Peyer's patch (tissue), 4 donors: ENCODE results near the gene CHKA. TPM values are rescaled to one million over a fixed set of nuclear protein-coding genes. Genes with fewer than 3 reads are reported as not detected.

Experiments used
- DNase-seq, 3 donors: peaks; one replicate each; pipeline ENCODE4 v3.0.0-alpha.2; 2017 to 2019
- H3K27ac ChIP-seq, 4 donors: fragments of 200-600 bp; sonication (generic); one replicate each; pipeline ENCODE4 v1.5.1; 2016 to 2019
- H3K27me3 ChIP-seq, 2 donors: fragments of 200-600 bp; sonication (generic); one replicate each; pipeline ENCODE4 v1.5.1; 2019
- H3K36me3 ChIP-seq, 3 donors: fragments of 200-600 bp; sonication (generic); one replicate each; pipeline ENCODE4 v1.5.1; 2016 to 2019
- H3K4me1 ChIP-seq, 4 donors: fragments of 200-600 bp; sonication (generic); one replicate each; pipeline ENCODE4 v1.5.1; 2016 to 2019
- H3K4me3 ChIP-seq, 4 donors: fragments of 200-600 bp; sonication (generic); 1 replicate in 3 of 4; 2 replicates in 1 of 4; pipeline ENCODE4 v1.5.1; 2016 to 2019; ENCODE audit warnings: mild to moderate bottlenecking in 1 of 4
- H3K9me3 ChIP-seq, 4 donors: fragments of 200-600 bp; sonication (generic); one replicate each; pipeline ENCODE4 v1.5.1; 2016 to 2019; ENCODE audit warnings: mild to moderate bottlenecking in 1 of 4
- CTCF ChIP-seq, 6 experiments: fragments of 450-650 bp in 4 of 6; fragments of 200-600 bp in 2 of 6; sonication (generic) in 1 of 6; IDR thresholded peaks; one replicate each; pipeline ENCODE4 v1.5.1; 2017 to 2019; ENCODE audit warnings: antibody characterized with exemption in 6 of 6, mild to moderate bottlenecking in 3 of 6, moderate library complexity in 1 of 6
- POLR2A ChIP-seq, 2 donors: fragments of 450-650 bp; IDR thresholded peaks; one replicate each; pipeline ENCODE4 v1.5.1; 2017; ENCODE audit warnings: antibody characterized with exemption in 2 of 2, mild to moderate bottlenecking in 2 of 2, moderate library complexity in 2 of 2
- total RNA-seq, 4 donors: library from RNA; depleted of rRNA; stranded (reverse); fragments of >200 nt; gene quantifications; one replicate each; pipeline ENCODE4 v1.1.0, GENCODE V29; 2016

Gene CHKA
- total RNA-seq, 4 donors from 2014 or later = 41.3 to 179 (median 130) TPM

DNA sequence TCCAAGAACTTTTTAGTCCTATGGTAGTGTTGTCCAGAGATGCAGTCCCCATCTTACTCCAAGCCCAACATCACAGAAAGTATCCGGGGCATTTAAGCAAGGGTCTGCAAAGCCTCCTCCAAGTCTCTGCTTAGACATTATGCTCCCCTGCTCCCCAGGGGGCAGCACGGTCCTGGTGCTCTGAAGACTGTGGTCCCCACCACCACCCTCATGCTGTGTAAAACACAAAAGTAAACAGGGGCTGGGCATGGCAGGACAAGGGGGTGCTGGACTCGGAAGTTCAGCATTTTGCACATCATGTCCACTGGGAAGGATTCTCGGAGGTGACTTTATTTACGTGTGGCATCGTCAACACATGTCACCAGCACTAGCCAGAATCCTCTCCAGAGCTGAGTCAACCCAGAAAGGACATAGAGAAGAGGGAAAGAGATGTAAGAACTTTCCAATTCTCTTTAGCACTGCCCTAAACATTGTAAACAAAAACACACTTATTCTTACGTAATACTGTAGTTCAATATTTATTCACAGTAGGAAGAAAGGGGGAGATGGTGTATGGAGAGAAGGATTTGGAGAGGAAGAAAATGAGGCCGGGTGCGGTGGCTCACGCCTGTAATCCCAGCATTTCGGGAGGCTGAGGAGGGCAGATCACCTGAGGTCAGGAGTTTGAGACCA, 44.7 kb downstream of the CHKA start:
- no peak overlapping the region for H3K27ac ChIP-seq
- H3K4me1 ChIP-seq = no peaks in the 10 kb centered on the region
- no peak for DNase-seq
- H3K9me3 ChIP-seq = no peaks in the 10 kb centered on the region
- peaks cover 0 to 61% (median 0%) of the 10 kb centered on the region in 3 donors for H3K36me3 ChIP-seq
- no peak overlapping the region for H3K4me3 ChIP-seq
- H3K27me3 ChIP-seq = no peaks in the 10 kb centered on the region
- TF ChIP-seq POLR2A (IDR thresholded peaks at IDR 0.05) = no peak
- TF ChIP-seq CTCF (IDR thresholded peaks at IDR 0.05) = no peak

DNA sequence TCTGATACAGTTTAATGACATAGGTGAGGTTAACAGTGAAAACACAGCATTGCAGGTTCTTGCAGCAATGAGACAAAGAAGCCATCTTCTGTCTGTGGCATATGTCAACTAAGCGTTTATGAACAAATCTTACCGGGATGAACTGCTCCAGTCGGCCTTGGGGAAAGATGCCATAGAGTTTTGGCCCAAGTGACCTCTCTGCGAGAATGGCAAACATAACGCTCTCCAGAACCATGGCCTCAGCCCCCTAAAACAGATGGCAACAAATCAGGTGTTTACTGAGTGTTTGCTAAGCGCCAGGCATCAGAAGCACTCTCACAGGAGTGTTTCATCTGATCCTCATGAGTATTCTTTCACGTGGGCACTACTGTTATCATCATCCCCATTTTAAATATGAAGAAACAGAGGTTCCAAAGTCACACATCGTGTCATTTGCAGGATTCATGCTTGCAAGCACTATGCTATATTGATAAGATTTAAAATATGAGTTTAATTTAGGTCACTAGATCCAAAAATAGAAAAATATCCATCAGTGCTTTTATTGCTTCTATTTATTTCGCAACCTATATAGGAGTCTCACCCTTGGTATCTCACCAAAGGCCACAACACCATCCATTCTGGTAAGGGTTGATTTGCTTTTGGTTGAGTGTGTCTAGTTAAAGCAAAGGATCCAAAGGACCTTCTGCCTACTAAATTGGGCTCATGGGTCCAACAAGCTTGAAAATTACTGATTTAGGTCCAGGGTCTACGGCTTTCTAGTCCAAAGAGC, 46.4 kb downstream of the CHKA start:
- Histone ChIP-seq H3K4me3 (no peak overlapping the region), H3K27ac (no peak overlapping the region), H3K9me3 (no peaks in the 10 kb centered on the region), H3K4me1 (no peaks in the 10 kb centered on the region), H3K27me3 (no peaks in the 10 kb centered on the region), H3K36me3 (peaks cover 0 to 63% (median 0%) of the 10 kb centered on the region in 3 donors)
- no peak for DNase-seq
- TF ChIP-seq CTCF (IDR thresholded peaks at IDR 0.05) (no peak), POLR2A (IDR thresholded peaks at IDR 0.05) (no peak)

- H3K9me3 ChIP-seq = no peaks in the 10 kb centered on the region
- no peaks in the 10 kb centered on the region for H3K4me1 ChIP-seq
- no peak overlapping the region for H3K27ac ChIP-seq
- peaks cover 0 to 89% (median 0%) of the 10 kb centered on the region in 3 donors for H3K36me3 ChIP-seq
- H3K27me3 ChIP-seq = no peaks in the 10 kb centered on the region
- TF ChIP-seq POLR2A (IDR thresholded peaks at IDR 0.05) = no peak
- TF ChIP-seq CTCF (IDR thresholded peaks at IDR 0.05) = no peak
- DNase-seq = no peak
- H3K4me3 ChIP-seq = no peak overlapping the region
These were observed 49.7 kb downstream of the CHKA start for GRCh38 chr11:68071281-68072048.

- no peaks in the 10 kb centered on the region for H3K4me1 ChIP-seq
- TF ChIP-seq CTCF (IDR thresholded peaks at IDR 0.05) = no peak
- no peak for TF ChIP-seq POLR2A (IDR thresholded peaks at IDR 0.05)
- no peaks in the 10 kb centered on the region for H3K9me3 ChIP-seq
- DNase-seq = no peak
- H3K27ac ChIP-seq = no peak overlapping the region
- peaks cover 0 to 97% (median 0%) of the 10 kb centered on the region in 3 donors for H3K36me3 ChIP-seq
- H3K27me3 ChIP-seq = no peaks in the 10 kb centered on the region
- H3K4me3 ChIP-seq = no peak overlapping the region
These were observed 53.2 kb downstream of the CHKA start for GRCh38 chr11:68067991-68068390.

DNA sequence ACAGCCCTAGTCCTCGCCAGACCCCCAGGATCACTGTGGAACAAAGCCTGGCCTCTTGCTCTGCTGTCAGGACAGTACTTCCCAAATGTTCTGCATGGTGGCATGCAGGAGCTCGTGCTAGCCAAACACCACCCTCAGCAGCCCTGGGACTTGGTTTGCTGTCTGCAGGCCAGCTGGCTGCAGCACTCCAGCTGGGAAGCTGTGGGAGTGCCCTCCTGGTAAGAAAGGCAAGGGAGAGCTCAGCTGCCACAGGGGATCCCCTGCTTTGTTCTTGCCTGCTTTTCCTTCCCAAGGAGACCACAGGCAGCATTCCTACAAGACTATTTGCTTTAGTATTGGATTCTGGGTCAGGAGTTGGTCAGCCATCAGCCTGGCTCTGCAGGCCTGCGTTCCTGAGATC, 54.4 kb downstream of the CHKA start:
- Histone ChIP-seq H3K4me3 (no peak overlapping the region), H3K27ac (no peak overlapping the region), H3K36me3 (peaks cover 0 to 99% (median 0%) of the 10 kb centered on the region in 3 donors), H3K9me3 (no peaks in the 10 kb centered on the region), H3K27me3 (no peaks in the 10 kb centered on the region), H3K4me1 (no peaks in the 10 kb centered on the region)
- no peak for DNase-seq
- TF ChIP-seq CTCF (IDR thresholded peaks at IDR 0.05) = no peak
- TF ChIP-seq POLR2A (IDR thresholded peaks at IDR 0.05) = no peak
